ENCODE measurements around the gene FBXL17.

DNA sequence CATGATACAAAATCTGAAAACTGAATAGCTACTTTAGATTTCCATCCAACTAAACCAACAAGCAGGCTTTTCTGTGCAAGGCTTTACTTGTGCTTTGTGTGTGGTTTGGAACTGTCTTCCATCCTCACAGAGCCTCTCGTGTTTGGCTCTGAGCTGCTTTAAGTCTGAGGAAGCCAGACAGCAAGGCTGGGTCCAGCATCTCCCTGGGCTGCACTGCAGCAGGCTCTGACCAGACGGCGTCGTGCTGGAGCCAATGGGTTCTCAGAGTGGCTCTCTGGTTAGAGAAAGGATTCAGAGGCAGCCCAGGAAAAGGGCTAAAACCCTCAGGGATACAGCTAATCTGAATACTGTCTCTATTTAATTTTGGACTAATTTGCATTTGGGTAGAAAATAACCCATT, 503.2 kb downstream of the FBXL17 start:
- TF ChIP-seq SIN3A (IDR thresholded peaks at IDR 0.05; ENCODE audit: borderline replicate concordance, low read depth, low read length) (no peak), POLR2AphosphoS5 (IDR thresholded peaks at IDR 0.05; ENCODE audit: low read depth, low read length) (no peak), EP300 (IDR thresholded peaks at IDR 0.05; ENCODE audit: borderline replicate concordance in 1 of 2, low read depth in 1 of 2, low read length in 1 of 2) (no peak), NRF1 (IDR thresholded peaks at IDR 0.05; ENCODE audit: low read depth, low read length) (no peak), FOSL2 (IDR thresholded peaks at IDR 0.05; ENCODE audit: borderline replicate concordance, low read depth) (no peak), RCOR1 (IDR thresholded peaks at IDR 0.05; ENCODE audit: low read length) (no peak), TAF1 (IDR thresholded peaks at IDR 0.05; ENCODE audit: borderline replicate concordance, low read depth, low read length) (no peak), EZH2phosphoT487 (IDR thresholded peaks at IDR 0.05; ENCODE audit: borderline replicate concordance, low read depth) (no peak), NFIC (IDR thresholded peaks at IDR 0.05; ENCODE audit: borderline replicate concordance) (no peak), SMC3 (IDR thresholded peaks at IDR 0.05; ENCODE audit: low read depth, low read length) (no peak)
- TF ChIP-seq, protein P1, sequence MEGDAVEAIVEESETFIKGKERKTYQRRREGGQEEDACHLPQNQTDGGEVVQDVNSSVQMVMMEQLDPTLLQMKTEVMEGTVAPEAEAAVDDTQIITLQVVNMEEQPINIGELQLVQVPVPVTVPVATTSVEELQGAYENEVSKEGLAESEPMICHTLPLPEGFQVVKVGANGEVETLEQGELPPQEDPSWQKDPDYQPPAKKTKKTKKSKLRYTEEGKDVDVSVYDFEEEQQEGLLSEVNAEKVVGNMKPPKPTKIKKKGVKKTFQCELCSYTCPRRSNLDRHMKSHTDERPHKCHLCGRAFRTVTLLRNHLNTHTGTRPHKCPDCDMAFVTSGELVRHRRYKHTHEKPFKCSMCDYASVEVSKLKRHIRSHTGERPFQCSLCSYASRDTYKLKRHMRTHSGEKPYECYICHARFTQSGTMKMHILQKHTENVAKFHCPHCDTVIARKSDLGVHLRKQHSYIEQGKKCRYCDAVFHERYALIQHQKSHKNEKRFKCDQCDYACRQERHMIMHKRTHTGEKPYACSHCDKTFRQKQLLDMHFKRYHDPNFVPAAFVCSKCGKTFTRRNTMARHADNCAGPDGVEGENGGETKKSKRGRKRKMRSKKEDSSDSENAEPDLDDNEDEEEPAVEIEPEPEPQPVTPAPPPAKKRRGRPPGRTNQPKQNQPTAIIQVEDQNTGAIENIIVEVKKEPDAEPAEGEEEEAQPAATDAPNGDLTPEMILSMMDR (IDR thresholded peaks at IDR 0.05), result no peak
- TF ChIP-seq, protein P2, sequence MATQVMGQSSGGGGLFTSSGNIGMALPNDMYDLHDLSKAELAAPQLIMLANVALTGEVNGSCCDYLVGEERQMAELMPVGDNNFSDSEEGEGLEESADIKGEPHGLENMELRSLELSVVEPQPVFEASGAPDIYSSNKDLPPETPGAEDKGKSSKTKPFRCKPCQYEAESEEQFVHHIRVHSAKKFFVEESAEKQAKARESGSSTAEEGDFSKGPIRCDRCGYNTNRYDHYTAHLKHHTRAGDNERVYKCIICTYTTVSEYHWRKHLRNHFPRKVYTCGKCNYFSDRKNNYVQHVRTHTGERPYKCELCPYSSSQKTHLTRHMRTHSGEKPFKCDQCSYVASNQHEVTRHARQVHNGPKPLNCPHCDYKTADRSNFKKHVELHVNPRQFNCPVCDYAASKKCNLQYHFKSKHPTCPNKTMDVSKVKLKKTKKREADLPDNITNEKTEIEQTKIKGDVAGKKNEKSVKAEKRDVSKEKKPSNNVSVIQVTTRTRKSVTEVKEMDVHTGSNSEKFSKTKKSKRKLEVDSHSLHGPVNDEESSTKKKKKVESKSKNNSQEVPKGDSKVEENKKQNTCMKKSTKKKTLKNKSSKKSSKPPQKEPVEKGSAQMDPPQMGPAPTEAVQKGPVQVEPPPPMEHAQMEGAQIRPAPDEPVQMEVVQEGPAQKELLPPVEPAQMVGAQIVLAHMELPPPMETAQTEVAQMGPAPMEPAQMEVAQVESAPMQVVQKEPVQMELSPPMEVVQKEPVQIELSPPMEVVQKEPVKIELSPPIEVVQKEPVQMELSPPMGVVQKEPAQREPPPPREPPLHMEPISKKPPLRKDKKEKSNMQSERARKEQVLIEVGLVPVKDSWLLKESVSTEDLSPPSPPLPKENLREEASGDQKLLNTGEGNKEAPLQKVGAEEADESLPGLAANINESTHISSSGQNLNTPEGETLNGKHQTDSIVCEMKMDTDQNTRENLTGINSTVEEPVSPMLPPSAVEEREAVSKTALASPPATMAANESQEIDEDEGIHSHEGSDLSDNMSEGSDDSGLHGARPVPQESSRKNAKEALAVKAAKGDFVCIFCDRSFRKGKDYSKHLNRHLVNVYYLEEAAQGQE (IDR thresholded peaks at IDR 0.05; ENCODE audit: low read depth, low read length), result no peak
- TF ChIP-seq, protein P3, sequence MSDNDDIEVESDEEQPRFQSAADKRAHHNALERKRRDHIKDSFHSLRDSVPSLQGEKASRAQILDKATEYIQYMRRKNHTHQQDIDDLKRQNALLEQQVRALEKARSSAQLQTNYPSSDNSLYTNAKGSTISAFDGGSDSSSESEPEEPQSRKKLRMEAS (IDR thresholded peaks at IDR 0.05; ENCODE audit: low read depth), result no peak
- TF ChIP-seq, protein P4, sequence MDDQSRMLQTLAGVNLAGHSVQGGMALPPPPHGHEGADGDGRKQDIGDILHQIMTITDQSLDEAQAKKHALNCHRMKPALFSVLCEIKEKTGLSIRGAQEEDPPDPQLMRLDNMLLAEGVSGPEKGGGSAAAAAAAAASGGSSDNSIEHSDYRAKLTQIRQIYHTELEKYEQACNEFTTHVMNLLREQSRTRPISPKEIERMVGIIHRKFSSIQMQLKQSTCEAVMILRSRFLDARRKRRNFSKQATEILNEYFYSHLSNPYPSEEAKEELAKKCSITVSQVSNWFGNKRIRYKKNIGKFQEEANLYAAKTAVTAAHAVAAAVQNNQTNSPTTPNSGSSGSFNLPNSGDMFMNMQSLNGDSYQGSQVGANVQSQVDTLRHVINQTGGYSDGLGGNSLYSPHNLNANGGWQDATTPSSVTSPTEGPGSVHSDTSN (IDR thresholded peaks at IDR 0.05), result no peak

Measured in SK-N-SH (cell line).